Gastrocnemius medialis (tissue), 4 donors: Measurements from ENCODE around the gene ATP13A3. TPM values are rescaled to one million over a fixed set of nuclear protein-coding genes. Genes with fewer than 3 reads are reported as not detected.

Experiments used
- ATAC-seq, 2 donors: fragments of 150-250 bp; one replicate each; pipeline ENCODE4 v1.9.1; 2016
- DNase-seq, 2 donors: peaks; one replicate each; pipeline ENCODE4 v3.0.0-alpha.2; 2019
- H3K27ac ChIP-seq, 4 donors: fragments of 200-600 bp; sonication (generic); 1 replicate in 1 of 4; 2 replicates in 3 of 4; pipeline ENCODE4 v1.5.1; 2016 to 2018; ENCODE audit warnings: mild to moderate bottlenecking in 2 of 4, moderate library complexity in 1 of 4
- H3K27me3 ChIP-seq, 3 donors: fragments of 200-600 bp; sonication (generic) in 2 of 3; 1 replicate in 1 of 3; 2 replicates in 2 of 3; pipeline versions ENCODE4 v1.5.1 to v1.6.0; 2016 to 2019; ENCODE audit warnings: mild to moderate bottlenecking in 1 of 3, moderate library complexity in 1 of 3
- H3K36me3 ChIP-seq, 2 donors: fragments of 200-600 bp; sonication (generic) in 1 of 2; one replicate each; pipeline ENCODE4 v1.5.1; 2017 to 2018
- H3K4me1 ChIP-seq, 2 donors: fragments of 200-600 bp; sonication (generic) in 1 of 2; one replicate each; pipeline ENCODE4 v1.5.1; 2016 to 2017; ENCODE audit warnings: mild to moderate bottlenecking in 2 of 2
- H3K4me3 ChIP-seq, 4 donors: fragments of 200-600 bp; sonication (generic) in 3 of 4; 1 replicate in 1 of 4; 2 replicates in 3 of 4; pipeline ENCODE4 v1.5.1; 2016 to 2019; ENCODE audit warnings: mild to moderate bottlenecking in 2 of 4
- H3K9me3 ChIP-seq, 3 donors: fragments of 200-600 bp; sonication (generic) in 2 of 3; 1 replicate in 1 of 3; 2 replicates in 2 of 3; pipeline ENCODE4 v1.5.1; 2016 to 2019
- POLR2A ChIP-seq, 2 donors: fragments of 450-650 bp; IDR thresholded peaks; one replicate each; pipeline ENCODE4 v1.6.1; 2017; ENCODE audit warnings: antibody characterized with exemption in 2 of 2, mild to moderate bottlenecking in 2 of 2, moderate library complexity in 2 of 2
- in situ Hi-C, 4 donors: fragments of 200-750 bp; cut with MboI; loops; one replicate each; pipeline versions ENCODE4 v1.15.0 to v1.8.0; 2017; ENCODE audit warnings: low sequenced_read_pairs in 4 of 4
- intact Hi-C: fragments of 100-400 bp; cut with DNase I; formaldehyde crosslinking; loops from one replicate; pipeline ENCODE4 v1.15.1; 2023; ENCODE audit warnings: low total_unique reads
- total RNA-seq, 4 donors: library from RNA; depleted of rRNA; stranded (reverse); fragments of >200 nt; gene quantifications; one replicate each; pipeline versions ENCODE4 v1.1.0 to v1.2.3, GENCODE V29; 2016
- TF ChIP-seq, protein P1 (sequence below), 5 experiments: fragments of 450-650 bp in 3 of 5; fragments of 200-600 bp in 2 of 5; sonication (generic) in 2 of 5; IDR thresholded peaks in 4 of 5; conservative IDR thresholded peaks in 1 of 5; 1 replicate in 4 of 5; 2 replicates in 1 of 5; pipeline ENCODE4 v1.5.1; 2016 to 2019; ENCODE audit warnings: antibody characterized with exemption in 5 of 5, mild to moderate bottlenecking in 3 of 5, moderate library complexity in 3 of 5

Gene ATP13A3
- total RNA-seq, 4 donors from 2014 or later = 31.8 to 90.2 (median 57.3) TPM

DNA sequence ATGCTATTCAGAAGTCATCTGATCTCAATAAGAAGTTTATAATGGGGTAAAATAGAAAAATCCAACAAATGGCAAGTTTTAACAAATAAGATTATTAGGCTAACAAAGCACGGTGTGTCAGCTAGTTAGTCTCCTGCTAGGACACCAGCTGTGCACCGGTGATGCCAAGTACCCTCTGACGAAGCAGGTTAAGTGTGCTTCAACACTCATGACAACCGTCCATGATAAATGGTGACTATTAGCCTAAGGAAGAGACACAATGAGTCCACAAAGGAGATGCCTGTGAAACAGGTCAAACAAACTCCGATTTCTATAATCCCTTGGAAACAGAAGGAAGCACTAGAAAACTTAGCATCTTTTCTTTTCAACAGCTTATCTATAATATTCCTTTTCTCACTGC lies 36.5 kb downstream of the ATP13A3 start:
- Histone ChIP-seq H3K27me3 (no peaks in the 10 kb centered on the region), H3K4me3 (no peak overlapping the region), H3K27ac (no peak overlapping the region), H3K4me1 (no peaks in the 10 kb centered on the region), H3K36me3 (peaks cover 7 to 91% of the 10 kb centered on the region in 2 donors), H3K9me3 (no peaks in the 10 kb centered on the region)
- ATAC-seq (no peak), DNase-seq (no peak)
- TF ChIP-seq POLR2A (IDR thresholded peaks at IDR 0.05) = no peak
- TF ChIP-seq, protein P1, sequence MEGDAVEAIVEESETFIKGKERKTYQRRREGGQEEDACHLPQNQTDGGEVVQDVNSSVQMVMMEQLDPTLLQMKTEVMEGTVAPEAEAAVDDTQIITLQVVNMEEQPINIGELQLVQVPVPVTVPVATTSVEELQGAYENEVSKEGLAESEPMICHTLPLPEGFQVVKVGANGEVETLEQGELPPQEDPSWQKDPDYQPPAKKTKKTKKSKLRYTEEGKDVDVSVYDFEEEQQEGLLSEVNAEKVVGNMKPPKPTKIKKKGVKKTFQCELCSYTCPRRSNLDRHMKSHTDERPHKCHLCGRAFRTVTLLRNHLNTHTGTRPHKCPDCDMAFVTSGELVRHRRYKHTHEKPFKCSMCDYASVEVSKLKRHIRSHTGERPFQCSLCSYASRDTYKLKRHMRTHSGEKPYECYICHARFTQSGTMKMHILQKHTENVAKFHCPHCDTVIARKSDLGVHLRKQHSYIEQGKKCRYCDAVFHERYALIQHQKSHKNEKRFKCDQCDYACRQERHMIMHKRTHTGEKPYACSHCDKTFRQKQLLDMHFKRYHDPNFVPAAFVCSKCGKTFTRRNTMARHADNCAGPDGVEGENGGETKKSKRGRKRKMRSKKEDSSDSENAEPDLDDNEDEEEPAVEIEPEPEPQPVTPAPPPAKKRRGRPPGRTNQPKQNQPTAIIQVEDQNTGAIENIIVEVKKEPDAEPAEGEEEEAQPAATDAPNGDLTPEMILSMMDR (IDR thresholded peaks at IDR 0.05 in 4 of 5, conservative IDR thresholded peaks at IDR 0.05 in 1 of 5) = no peak
- in situ Hi-C loops (no loop called here), intact Hi-C loops (no loop called here)

DNA sequence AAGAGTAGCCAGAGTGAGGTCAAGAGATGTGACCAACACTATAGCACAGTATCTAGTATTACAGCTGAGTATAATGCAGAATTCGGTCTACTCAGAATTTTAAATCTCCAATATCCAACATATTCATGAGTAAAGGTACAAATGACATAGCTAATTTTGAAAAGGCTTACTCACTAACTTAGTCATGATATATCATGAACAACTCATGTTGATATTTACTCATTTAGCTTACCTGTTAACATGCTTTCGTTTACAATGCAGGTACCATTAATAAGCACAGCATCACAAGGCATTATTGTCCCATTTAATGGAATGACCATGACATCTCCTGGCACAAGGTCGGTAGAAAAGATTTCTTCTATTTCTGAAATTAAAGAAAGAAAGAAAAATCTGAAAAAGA lies 36.9 kb downstream of the ATP13A3 start:
- DNase-seq (no peak), ATAC-seq (no peak)
- intact Hi-C loops = no loop called here
- Histone ChIP-seq H3K4me1 (no peaks in the 10 kb centered on the region), H3K9me3 (no peaks in the 10 kb centered on the region), H3K27ac (no peak overlapping the region), H3K36me3 (peaks cover 7 to 93% of the 10 kb centered on the region in 2 donors), H3K27me3 (no peaks in the 10 kb centered on the region), H3K4me3 (no peak overlapping the region)
- TF ChIP-seq POLR2A (IDR thresholded peaks at IDR 0.05) = no peak
- TF ChIP-seq, protein P1 (IDR thresholded peaks at IDR 0.05 in 4 of 5, conservative IDR thresholded peaks at IDR 0.05 in 1 of 5) = no peak
- in situ Hi-C loops = no loop called here

- Histone ChIP-seq H3K4me3 (no peak overlapping the region), H3K27ac (no peak overlapping the region), H3K9me3 (no peaks in the 10 kb centered on the region), H3K4me1 (no peaks in the 10 kb centered on the region), H3K36me3 (peaks cover 7 to 86% of the 10 kb centered on the region in 2 donors), H3K27me3 (no peaks in the 10 kb centered on the region)
- no peak for ATAC-seq
- in situ Hi-C loops = no loop called here
- intact Hi-C loops = no loop called here
- TF ChIP-seq POLR2A (IDR thresholded peaks at IDR 0.05) = no peak
- TF ChIP-seq, protein P1 (IDR thresholded peaks at IDR 0.05 in 4 of 5, conservative IDR thresholded peaks at IDR 0.05 in 1 of 5) = no peak
- no peak for DNase-seq
Measured at GRCh38 chr3:194447657-194448056, 39.1 kb downstream of the ATP13A3 start.

- H3K4me1 ChIP-seq = no peaks in the 10 kb centered on the region
- H3K27ac ChIP-seq = no peak overlapping the region
- in situ Hi-C loops = no loop called here
- H3K9me3 ChIP-seq = no peaks in the 10 kb centered on the region
- no peak overlapping the region for H3K4me3 ChIP-seq
- H3K27me3 ChIP-seq = no peaks in the 10 kb centered on the region
- DNase-seq = no peak
- H3K36me3 ChIP-seq = peaks cover 7 to 88% of the 10 kb centered on the region in 2 donors
- no peak for ATAC-seq
- intact Hi-C loops = no loop called here
- TF ChIP-seq, protein P1 (IDR thresholded peaks at IDR 0.05 in 4 of 5, conservative IDR thresholded peaks at IDR 0.05 in 1 of 5) = no peak
- no peak for TF ChIP-seq POLR2A (IDR thresholded peaks at IDR 0.05)
Measured at GRCh38 chr3:194447161-194447560, 39.6 kb downstream of the ATP13A3 start.

- in situ Hi-C loops (no loop called here), intact Hi-C loops (no loop called here)
- no peaks in the 10 kb centered on the region for H3K9me3 ChIP-seq
- H3K27me3 ChIP-seq = no peaks in the 10 kb centered on the region
- ATAC-seq = no peak
- H3K27ac ChIP-seq = no peak overlapping the region
- H3K4me1 ChIP-seq = no peaks in the 10 kb centered on the region
- H3K4me3 ChIP-seq = no peak overlapping the region
- DNase-seq = no peak
- TF ChIP-seq, protein P1 (IDR thresholded peaks at IDR 0.05 in 4 of 5, conservative IDR thresholded peaks at IDR 0.05 in 1 of 5) = no peak
- TF ChIP-seq POLR2A (IDR thresholded peaks at IDR 0.05) = no peak
- H3K36me3 ChIP-seq = peaks cover 7 to 84% of the 10 kb centered on the region in 2 donors
Measured at GRCh38 chr3:194446754-194447153, 40.0 kb downstream of the ATP13A3 start.
